ENCODE results near the gene INSIG1.
A peak's percentile ranks its signal among the peaks of the same experiment; 100 is the strongest.

The INSIG1 gene

GRCh38 chr7:155354371-155355048, 56.8 kb downstream of the INSIG1 start:
- Mint-ChIP-seq H3K4me1 (peaks cover 7% of the 10 kb centered on the region), H3K9me3 (no peaks in the 10 kb centered on the region), H3K4me3 (peak overlapping the region in 1 of 3 experiments; percentile 4), H3K36me3 (ENCODE audit: low read depth) (no peaks in the 10 kb centered on the region), H3K27ac (no peak overlapping the region), H3K27me3 (ENCODE audit: low read depth) (peaks cover 79% of the 10 kb centered on the region)
- TF ChIP-seq, protein P1, sequence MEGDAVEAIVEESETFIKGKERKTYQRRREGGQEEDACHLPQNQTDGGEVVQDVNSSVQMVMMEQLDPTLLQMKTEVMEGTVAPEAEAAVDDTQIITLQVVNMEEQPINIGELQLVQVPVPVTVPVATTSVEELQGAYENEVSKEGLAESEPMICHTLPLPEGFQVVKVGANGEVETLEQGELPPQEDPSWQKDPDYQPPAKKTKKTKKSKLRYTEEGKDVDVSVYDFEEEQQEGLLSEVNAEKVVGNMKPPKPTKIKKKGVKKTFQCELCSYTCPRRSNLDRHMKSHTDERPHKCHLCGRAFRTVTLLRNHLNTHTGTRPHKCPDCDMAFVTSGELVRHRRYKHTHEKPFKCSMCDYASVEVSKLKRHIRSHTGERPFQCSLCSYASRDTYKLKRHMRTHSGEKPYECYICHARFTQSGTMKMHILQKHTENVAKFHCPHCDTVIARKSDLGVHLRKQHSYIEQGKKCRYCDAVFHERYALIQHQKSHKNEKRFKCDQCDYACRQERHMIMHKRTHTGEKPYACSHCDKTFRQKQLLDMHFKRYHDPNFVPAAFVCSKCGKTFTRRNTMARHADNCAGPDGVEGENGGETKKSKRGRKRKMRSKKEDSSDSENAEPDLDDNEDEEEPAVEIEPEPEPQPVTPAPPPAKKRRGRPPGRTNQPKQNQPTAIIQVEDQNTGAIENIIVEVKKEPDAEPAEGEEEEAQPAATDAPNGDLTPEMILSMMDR (IDR thresholded peaks at IDR 0.05; ENCODE audit: unreplicated experiment in 3 of 3), result no peak

GRCh38 chr7:155355176-155355575, 57.5 kb downstream of the INSIG1 start:
- H3K27ac Mint-ChIP-seq, result no peak overlapping the region
- no peaks in the 10 kb centered on the region for H3K36me3 Mint-ChIP-seq (ENCODE audit: low read depth)
- TF ChIP-seq, protein P1 (IDR thresholded peaks at IDR 0.05; ENCODE audit: unreplicated experiment in 3 of 3), result no peak
- H3K4me1 Mint-ChIP-seq, result peaks cover 7% of the 10 kb centered on the region
- H3K4me3 Mint-ChIP-seq, result no peak overlapping the region
- H3K9me3 Mint-ChIP-seq, result no peaks in the 10 kb centered on the region
- peaks cover 86% of the 10 kb centered on the region for H3K27me3 Mint-ChIP-seq (ENCODE audit: low read depth)

DNA sequence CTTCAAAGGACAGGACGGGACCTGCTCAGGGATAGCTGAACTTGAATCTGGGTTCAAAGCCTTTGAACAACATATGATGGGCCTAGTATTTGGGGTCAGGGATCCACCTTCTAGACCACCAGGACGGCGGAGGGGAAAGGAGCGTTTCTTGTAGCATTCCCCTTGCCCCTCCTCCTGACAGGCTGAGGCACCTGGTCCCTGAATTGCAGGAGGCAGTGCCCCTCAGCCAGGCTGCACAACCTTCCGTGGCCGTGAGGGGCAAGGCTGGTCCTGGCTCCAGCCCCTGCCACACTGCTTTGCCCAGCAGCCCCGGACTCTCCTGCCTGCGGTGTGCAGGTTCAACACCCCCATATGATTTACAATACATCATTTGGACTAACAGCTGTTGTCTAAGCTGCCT, 58.1 kb downstream of the INSIG1 start:
- TF ChIP-seq, protein P1 (IDR thresholded peaks at IDR 0.05; ENCODE audit: unreplicated experiment in 3 of 3), result no peak
- Mint-ChIP-seq H3K36me3 (ENCODE audit: low read depth) (no peaks in the 10 kb centered on the region), H3K27me3 (ENCODE audit: low read depth) (peaks cover 91% of the 10 kb centered on the region), H3K9me3 (no peaks in the 10 kb centered on the region), H3K4me3 (no peak overlapping the region), H3K27ac (no peak overlapping the region), H3K4me1 (peaks cover 7% of the 10 kb centered on the region)

DNA sequence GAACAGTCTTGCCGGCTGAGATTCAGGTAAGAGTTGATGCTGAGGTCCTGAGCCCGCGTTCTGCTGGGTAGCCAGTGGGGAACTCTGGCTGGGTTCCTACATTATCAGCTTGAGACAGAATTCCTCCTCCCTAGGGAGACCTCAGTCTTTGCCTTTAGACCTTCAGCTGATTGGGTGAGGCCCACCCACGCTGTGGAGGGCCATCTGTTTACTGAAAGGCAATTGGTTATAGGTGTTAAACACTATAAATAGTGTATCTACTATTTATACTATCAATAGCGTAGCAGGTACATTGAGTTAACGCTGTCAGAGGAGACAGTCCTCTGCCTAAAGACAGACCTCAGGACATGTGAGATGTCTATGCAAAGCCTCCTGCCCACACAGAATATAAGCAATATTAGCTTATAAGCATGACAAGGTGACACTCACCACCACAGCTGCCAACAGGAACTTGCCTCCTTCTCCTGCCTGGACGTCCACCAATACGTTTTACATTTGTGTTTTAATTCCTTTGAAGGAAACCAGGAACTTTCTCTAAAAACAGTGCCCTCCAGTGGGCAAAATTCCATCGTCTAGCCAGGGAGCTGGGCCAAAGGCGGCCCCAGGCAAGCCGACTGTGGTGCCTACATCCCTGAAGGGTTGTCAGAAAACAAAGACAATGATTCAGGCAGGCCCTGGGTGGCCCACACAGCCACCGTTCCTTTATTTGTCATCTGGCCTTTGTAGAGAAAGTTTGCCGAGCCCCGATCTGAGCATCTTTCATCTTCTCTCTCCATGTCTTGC, 58.8 kb downstream of the INSIG1 start:
- Mint-ChIP-seq H3K4me1 (peaks cover 7% of the 10 kb centered on the region), H3K27me3 (ENCODE audit: low read depth) (peaks cover 92% of the 10 kb centered on the region), H3K4me3 (no peak overlapping the region), H3K27ac (no peak overlapping the region), H3K9me3 (no peaks in the 10 kb centered on the region), H3K36me3 (ENCODE audit: low read depth) (no peaks in the 10 kb centered on the region)
- TF ChIP-seq, protein P1 (IDR thresholded peaks at IDR 0.05; ENCODE audit: unreplicated experiment in 3 of 3), result peak; percentile 35 to 52 (median 40)

DNA sequence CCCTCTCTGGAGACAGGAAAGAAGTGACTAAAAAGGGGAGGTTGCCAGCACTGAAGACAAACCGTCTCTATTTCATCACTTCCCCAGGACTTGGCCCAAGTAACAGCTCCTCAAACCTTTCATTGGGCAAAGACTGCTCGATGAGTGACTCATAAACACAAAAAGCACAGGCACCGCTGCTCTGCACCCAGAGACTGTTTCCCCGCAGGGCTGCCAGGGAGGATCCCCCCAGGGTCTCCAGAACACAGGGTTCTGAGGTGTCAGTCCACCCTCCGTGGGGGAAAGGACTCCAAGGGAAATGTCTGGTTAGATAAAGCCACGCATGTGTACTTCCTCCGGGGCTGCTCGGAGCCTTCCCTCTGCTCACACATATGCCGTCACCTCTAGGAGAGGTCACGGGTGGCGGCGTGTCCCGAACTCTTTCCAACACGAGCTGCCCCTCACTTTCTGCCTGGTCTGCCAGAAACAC, 59.9 kb downstream of the INSIG1 start:
- H3K36me3 Mint-ChIP-seq (ENCODE audit: low read depth), result no peaks in the 10 kb centered on the region
- peaks cover 4% of the 10 kb centered on the region for H3K4me1 Mint-ChIP-seq
- H3K27me3 Mint-ChIP-seq (ENCODE audit: low read depth), result peaks cover 90% of the 10 kb centered on the region
- TF ChIP-seq, protein P1 (IDR thresholded peaks at IDR 0.05; ENCODE audit: unreplicated experiment in 3 of 3), result no peak
- H3K9me3 Mint-ChIP-seq, result no peaks in the 10 kb centered on the region
- H3K27ac Mint-ChIP-seq, result no peak overlapping the region
- no peak overlapping the region for H3K4me3 Mint-ChIP-seq
